Liver (tissue), 9 donors: ENCODE measurements around the gene CSNK2A3. TPM values are rescaled to one million over a fixed set of nuclear protein-coding genes. Genes with fewer than 3 reads are reported as not detected.

Source experiments
- DNase-seq: peaks from one replicate; pipeline ENCODE4 v3.0.0-alpha.2; 2017; ENCODE audit warnings: low spot score
- H3K27ac ChIP-seq, 2 donors: one replicate each; pipeline ENCODE4 v1.7.0; 2013; ENCODE audit warnings: inconsistent platforms in 2 of 2, low read length in 2 of 2, control low read depth in 1 of 2, low read depth in 1 of 2, mild to moderate bottlenecking in 1 of 2
- H3K27me3 ChIP-seq, 4 donors: one replicate each; pipeline versions ENCODE4 v1.6.1 to v1.7.0; 2013; ENCODE audit warnings: low read length in 3 of 4, inconsistent platforms in 1 of 4, mild to moderate bottlenecking in 1 of 4, moderate library complexity in 1 of 4; ENCODE audit not compliant: control insufficient read depth in 4 of 4, insufficient read depth in 4 of 4
- H3K36me3 ChIP-seq, 4 donors: one replicate each; pipeline versions ENCODE4 v1.6.1 to v1.7.0; 2013; ENCODE audit warnings: low read length in 3 of 4, mild to moderate bottlenecking in 3 of 4, low read depth in 1 of 4, moderate library complexity in 1 of 4; ENCODE audit not compliant: control insufficient read depth in 4 of 4, insufficient read depth in 3 of 4
- H3K4me1 ChIP-seq, 4 donors: one replicate each; pipeline versions ENCODE4 v1.6.1 to v1.7.0; 2013; ENCODE audit warnings: low read length in 3 of 4, mild to moderate bottlenecking in 3 of 4, moderate library complexity in 1 of 4; ENCODE audit not compliant: control insufficient read depth in 4 of 4, insufficient read depth in 4 of 4
- H3K4me3 ChIP-seq, 3 donors: one replicate each; pipeline versions ENCODE4 v1.6.1 to v1.7.0; 2013; ENCODE audit warnings: low read length in 3 of 3, control low read depth in 1 of 3, low read depth in 1 of 3, mild to moderate bottlenecking in 1 of 3
- H3K9ac ChIP-seq, 2 donors: one replicate each; pipeline ENCODE4 v1.7.0; 2013; ENCODE audit warnings: low read length in 2 of 2, mild to moderate bottlenecking in 2 of 2, moderate library complexity in 2 of 2, control low read depth in 1 of 2, low read depth in 1 of 2
- H3K9me3 ChIP-seq, 4 donors: one replicate each; pipeline versions ENCODE4 v1.6.1 to v1.7.0; 2013; ENCODE audit warnings: low read length in 3 of 4; ENCODE audit not compliant: control insufficient read depth in 4 of 4
- EGR1 ChIP-seq, 2 donors: IDR thresholded peaks; 2 replicates each; pipeline ENCODE4 v1.6.1; 2016 to 2018; ENCODE audit warnings: antibody characterized with exemption in 2 of 2, low read depth in 2 of 2
- FOXA2 ChIP-seq: IDR thresholded peaks from 2 replicates; pipeline ENCODE4 v1.6.1; 2016; ENCODE audit warnings: antibody characterized with exemption
- GABPA ChIP-seq, 2 donors: IDR thresholded peaks in 1 of 2; conservative IDR thresholded peaks in 1 of 2; 2 replicates each; pipeline ENCODE4 v1.6.1; 2016; ENCODE audit warnings: antibody characterized with exemption in 2 of 2, mild to moderate bottlenecking in 1 of 2, moderate library complexity in 1 of 2
- HNF4A ChIP-seq, 2 donors: conservative IDR thresholded peaks; 2 replicates each; pipeline ENCODE4 v1.6.1; 2016; ENCODE audit warnings: antibody characterized with exemption in 2 of 2, mild to moderate bottlenecking in 2 of 2
- HNF4G ChIP-seq: IDR thresholded peaks from 2 replicates; pipeline ENCODE4 v1.6.1; 2016; ENCODE audit warnings: antibody characterized with exemption
- JUND ChIP-seq, 2 donors: IDR thresholded peaks; 2 replicates each; pipeline ENCODE4 v1.6.1; 2016; ENCODE audit warnings: antibody characterized with exemption in 2 of 2
- NR2F2 ChIP-seq: IDR thresholded peaks from 2 replicates; pipeline ENCODE4 v1.6.1; 2016; ENCODE audit warnings: antibody characterized with exemption
- RAD21 ChIP-seq, 2 donors: IDR thresholded peaks; 2 replicates each; pipeline ENCODE4 v1.6.1; 2016; ENCODE audit warnings: antibody characterized with exemption in 2 of 2, mild to moderate bottlenecking in 2 of 2
- RXRA ChIP-seq, 2 donors: IDR thresholded peaks; 2 replicates each; pipeline ENCODE4 v1.6.1; 2017 to 2018; ENCODE audit warnings: antibody characterized with exemption in 2 of 2, mild to moderate bottlenecking in 1 of 2
- SP1 ChIP-seq: IDR thresholded peaks from 2 replicates; pipeline ENCODE4 v1.6.1; 2018; ENCODE audit warnings: antibody characterized with exemption, mild to moderate bottlenecking
- TAF1 ChIP-seq: conservative IDR thresholded peaks from 2 replicates; pipeline ENCODE4 v1.6.1; 2016; ENCODE audit warnings: antibody characterized with exemption, mild to moderate bottlenecking
- YY1 ChIP-seq: IDR thresholded peaks from 2 replicates; pipeline ENCODE4 v1.6.1; 2016; ENCODE audit warnings: antibody characterized with exemption, mild to moderate bottlenecking
- WGBS: extraction: QIAGEN DNeasy Blood & Tissue Kit; methylation state at CpG from one replicate; pipeline ENCODE4 v1.1.7; 2013; 5-methylcytosine and 5-hydroxymethylcytosine counted together
- polyA plus RNA-seq, 2 donors: library from polyadenylated mRNA; stranded (reverse) in 1 of 2; unstranded in 1 of 2; fragments of 200-250 nt in 1 of 2; fragments of >200 nt in 1 of 2; fragmentation: Nextera tagmentation in 1 of 2; extraction: Ambion mirVana in 1 of 2; gene quantifications; one replicate each; pipeline versions ENCODE4 v1.2.1 to v1.2.3, GENCODE V29; 2013 to 2015
- total RNA-seq, 2 donors: library from RNA; depleted of rRNA; stranded (reverse); fragments of >200 nt; gene quantifications; one replicate each; pipeline ENCODE4 v1.2.3, GENCODE V29; 2014
- TF ChIP-seq, protein P1 (sequence below): IDR thresholded peaks from 2 replicates; pipeline ENCODE4 v1.6.1; 2016; ENCODE audit warnings: antibody characterized with exemption
- TF ChIP-seq, protein P2 (sequence below): IDR thresholded peaks from 2 replicates; pipeline ENCODE4 v1.6.1; 2016; ENCODE audit warnings: antibody characterized with exemption
- TF ChIP-seq, protein P3 (sequence below): IDR thresholded peaks from 2 replicates; pipeline ENCODE4 v1.6.1; 2016; ENCODE audit warnings: antibody characterized with exemption
- TF ChIP-seq, protein P4 (sequence below): fragments of 150-350 bp; IDR thresholded peaks from 2 replicates; pipeline ENCODE4 v1.5.1; 2017; ENCODE audit warnings: improper control_type of control experiment, low read depth, low read length; ENCODE audit not compliant: missing input control
- TF ChIP-seq, protein P5 (sequence below): IDR thresholded peaks from 2 replicates; pipeline ENCODE4 v1.6.1; 2016; ENCODE audit warnings: antibody characterized with exemption, mild to moderate bottlenecking
- donor health status: healthy.
- donor health status: healthy.
- donor health status: healthy.
- donor health status: healthy.
- donor health status: healthy.

Gene CSNK2A3
- total and polyA plus RNA-seq, 4 donors = 0.51 to 0.92 (median 0.59) TPM; not detected in 1

DNA sequence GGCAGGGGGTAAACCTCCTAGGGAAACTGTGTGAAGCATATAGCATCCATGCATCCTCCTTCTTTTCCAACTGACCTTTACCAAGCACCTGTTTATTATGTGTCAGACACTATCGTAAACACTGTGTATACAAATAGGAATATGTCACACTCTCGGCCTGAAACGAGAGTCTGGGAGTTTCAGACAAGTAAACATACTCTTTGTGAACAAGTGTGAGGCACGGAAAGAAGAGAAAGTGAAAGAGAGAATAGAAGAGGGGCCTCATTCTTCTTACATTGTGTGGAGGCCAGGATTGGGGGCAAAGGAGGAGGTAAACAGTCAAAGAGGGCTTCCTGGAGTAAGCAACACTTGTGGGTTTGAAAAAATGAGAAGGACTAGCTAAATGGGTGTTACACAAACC is 16.4 kb downstream of the CSNK2A3 start:
- 85% methylated on average over 4 of the region's 4 CpGs for WGBS

DNA sequence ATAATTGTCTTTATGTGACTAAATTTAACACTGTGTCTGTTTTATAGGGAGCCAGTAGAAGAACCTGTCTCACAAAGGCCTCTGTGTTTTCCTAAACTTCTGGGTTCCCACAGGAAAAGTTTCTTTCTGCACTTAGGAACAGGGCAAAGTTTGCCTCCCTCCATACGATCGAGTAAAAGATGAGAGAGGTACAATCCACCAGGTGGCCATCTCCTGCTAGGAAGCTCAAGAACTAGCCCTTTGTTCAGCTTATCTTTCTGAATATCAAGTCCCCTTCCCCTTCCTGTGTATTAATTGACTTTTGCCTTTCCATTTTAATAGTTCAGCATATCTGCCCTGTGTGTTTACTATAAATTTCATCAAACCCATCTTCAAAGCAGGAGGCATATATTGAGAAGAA is 18.0 kb downstream of the CSNK2A3 start:
- no peak for TF ChIP-seq SP1
- TF ChIP-seq, protein P1, sequence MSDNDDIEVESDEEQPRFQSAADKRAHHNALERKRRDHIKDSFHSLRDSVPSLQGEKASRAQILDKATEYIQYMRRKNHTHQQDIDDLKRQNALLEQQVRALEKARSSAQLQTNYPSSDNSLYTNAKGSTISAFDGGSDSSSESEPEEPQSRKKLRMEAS = no peak
- no peak for TF ChIP-seq RXRA (IDR thresholded peaks at IDR 0.05)
- no peak for TF ChIP-seq HNF4G
- no peak for TF ChIP-seq YY1
- TF ChIP-seq, protein P2, sequence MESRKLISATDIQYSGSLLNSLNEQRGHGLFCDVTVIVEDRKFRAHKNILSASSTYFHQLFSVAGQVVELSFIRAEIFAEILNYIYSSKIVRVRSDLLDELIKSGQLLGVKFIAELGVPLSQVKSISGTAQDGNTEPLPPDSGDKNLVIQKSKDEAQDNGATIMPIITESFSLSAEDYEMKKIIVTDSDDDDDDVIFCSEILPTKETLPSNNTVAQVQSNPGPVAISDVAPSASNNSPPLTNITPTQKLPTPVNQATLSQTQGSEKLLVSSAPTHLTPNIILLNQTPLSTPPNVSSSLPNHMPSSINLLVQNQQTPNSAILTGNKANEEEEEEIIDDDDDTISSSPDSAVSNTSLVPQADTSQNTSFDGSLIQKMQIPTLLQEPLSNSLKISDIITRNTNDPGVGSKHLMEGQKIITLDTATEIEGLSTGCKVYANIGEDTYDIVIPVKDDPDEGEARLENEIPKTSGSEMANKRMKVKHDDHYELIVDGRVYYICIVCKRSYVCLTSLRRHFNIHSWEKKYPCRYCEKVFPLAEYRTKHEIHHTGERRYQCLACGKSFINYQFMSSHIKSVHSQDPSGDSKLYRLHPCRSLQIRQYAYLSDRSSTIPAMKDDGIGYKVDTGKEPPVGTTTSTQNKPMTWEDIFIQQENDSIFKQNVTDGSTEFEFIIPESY = no peak
- TF ChIP-seq FOXA2 = no peak
- TF ChIP-seq EGR1 (IDR thresholded peaks at IDR 0.05; ENCODE audit: low read depth in 2 of 2) = no peak
- TF ChIP-seq NR2F2 = no peak
- TF ChIP-seq, protein P3, sequence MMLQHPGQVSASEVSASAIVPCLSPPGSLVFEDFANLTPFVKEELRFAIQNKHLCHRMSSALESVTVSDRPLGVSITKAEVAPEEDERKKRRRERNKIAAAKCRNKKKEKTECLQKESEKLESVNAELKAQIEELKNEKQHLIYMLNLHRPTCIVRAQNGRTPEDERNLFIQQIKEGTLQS = no peak
- no peak for TF ChIP-seq GABPA (IDR thresholded peaks at IDR 0.05 in 1 of 2, conservative IDR thresholded peaks at IDR 0.05 in 1 of 2)
- 84% methylated on average over 2 of the region's 2 CpGs for WGBS
- H3K36me3 ChIP-seq = peaks cover 0 to 69% (median 26%) of the 10 kb centered on the region in 4 donors

More for the DNA sequence above, 16.4 kb downstream of the CSNK2A3 start:
- H3K9me3 ChIP-seq = no peaks in the 10 kb centered on the region
- no peak overlapping the region for H3K27ac ChIP-seq
- H3K36me3 ChIP-seq = peaks cover 0 to 61% (median 19%) of the 10 kb centered on the region in 4 donors
- no peak for DNase-seq
- TF ChIP-seq TAF1 (no peak), HNF4A (conservative IDR thresholded peaks at IDR 0.05) (no peak), YY1 (no peak), RAD21 (IDR thresholded peaks at IDR 0.05) (no peak), EGR1 (IDR thresholded peaks at IDR 0.05; ENCODE audit: low read depth in 2 of 2) (no peak), NR2F2 (no peak), SP1 (no peak), JUND (IDR thresholded peaks at IDR 0.05) (no peak)
- TF ChIP-seq, protein P4, sequence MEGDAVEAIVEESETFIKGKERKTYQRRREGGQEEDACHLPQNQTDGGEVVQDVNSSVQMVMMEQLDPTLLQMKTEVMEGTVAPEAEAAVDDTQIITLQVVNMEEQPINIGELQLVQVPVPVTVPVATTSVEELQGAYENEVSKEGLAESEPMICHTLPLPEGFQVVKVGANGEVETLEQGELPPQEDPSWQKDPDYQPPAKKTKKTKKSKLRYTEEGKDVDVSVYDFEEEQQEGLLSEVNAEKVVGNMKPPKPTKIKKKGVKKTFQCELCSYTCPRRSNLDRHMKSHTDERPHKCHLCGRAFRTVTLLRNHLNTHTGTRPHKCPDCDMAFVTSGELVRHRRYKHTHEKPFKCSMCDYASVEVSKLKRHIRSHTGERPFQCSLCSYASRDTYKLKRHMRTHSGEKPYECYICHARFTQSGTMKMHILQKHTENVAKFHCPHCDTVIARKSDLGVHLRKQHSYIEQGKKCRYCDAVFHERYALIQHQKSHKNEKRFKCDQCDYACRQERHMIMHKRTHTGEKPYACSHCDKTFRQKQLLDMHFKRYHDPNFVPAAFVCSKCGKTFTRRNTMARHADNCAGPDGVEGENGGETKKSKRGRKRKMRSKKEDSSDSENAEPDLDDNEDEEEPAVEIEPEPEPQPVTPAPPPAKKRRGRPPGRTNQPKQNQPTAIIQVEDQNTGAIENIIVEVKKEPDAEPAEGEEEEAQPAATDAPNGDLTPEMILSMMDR = no peak
- TF ChIP-seq, protein P1 = no peak
- TF ChIP-seq, protein P3 = no peak
- TF ChIP-seq, protein P5, sequence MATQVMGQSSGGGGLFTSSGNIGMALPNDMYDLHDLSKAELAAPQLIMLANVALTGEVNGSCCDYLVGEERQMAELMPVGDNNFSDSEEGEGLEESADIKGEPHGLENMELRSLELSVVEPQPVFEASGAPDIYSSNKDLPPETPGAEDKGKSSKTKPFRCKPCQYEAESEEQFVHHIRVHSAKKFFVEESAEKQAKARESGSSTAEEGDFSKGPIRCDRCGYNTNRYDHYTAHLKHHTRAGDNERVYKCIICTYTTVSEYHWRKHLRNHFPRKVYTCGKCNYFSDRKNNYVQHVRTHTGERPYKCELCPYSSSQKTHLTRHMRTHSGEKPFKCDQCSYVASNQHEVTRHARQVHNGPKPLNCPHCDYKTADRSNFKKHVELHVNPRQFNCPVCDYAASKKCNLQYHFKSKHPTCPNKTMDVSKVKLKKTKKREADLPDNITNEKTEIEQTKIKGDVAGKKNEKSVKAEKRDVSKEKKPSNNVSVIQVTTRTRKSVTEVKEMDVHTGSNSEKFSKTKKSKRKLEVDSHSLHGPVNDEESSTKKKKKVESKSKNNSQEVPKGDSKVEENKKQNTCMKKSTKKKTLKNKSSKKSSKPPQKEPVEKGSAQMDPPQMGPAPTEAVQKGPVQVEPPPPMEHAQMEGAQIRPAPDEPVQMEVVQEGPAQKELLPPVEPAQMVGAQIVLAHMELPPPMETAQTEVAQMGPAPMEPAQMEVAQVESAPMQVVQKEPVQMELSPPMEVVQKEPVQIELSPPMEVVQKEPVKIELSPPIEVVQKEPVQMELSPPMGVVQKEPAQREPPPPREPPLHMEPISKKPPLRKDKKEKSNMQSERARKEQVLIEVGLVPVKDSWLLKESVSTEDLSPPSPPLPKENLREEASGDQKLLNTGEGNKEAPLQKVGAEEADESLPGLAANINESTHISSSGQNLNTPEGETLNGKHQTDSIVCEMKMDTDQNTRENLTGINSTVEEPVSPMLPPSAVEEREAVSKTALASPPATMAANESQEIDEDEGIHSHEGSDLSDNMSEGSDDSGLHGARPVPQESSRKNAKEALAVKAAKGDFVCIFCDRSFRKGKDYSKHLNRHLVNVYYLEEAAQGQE = no peak
- TF ChIP-seq, protein P2 = no peak
- H3K4me3 ChIP-seq = no peak overlapping the region
- H3K4me1 ChIP-seq = no peaks in the 10 kb centered on the region
- H3K27me3 ChIP-seq = no peaks in the 10 kb centered on the region
- H3K9ac ChIP-seq = no peak overlapping the region

More for the DNA sequence above, 18.0 kb downstream of the CSNK2A3 start:
- Histone ChIP-seq H3K27ac (no peak overlapping the region), H3K4me1 (no peaks in the 10 kb centered on the region), H3K9me3 (no peaks in the 10 kb centered on the region), H3K4me3 (no peak overlapping the region), H3K27me3 (no peaks in the 10 kb centered on the region), H3K9ac (no peak overlapping the region)
- DNase-seq = no peak
